ENCODE data around the gene C2orf92.

Gene C2orf92

DNA sequence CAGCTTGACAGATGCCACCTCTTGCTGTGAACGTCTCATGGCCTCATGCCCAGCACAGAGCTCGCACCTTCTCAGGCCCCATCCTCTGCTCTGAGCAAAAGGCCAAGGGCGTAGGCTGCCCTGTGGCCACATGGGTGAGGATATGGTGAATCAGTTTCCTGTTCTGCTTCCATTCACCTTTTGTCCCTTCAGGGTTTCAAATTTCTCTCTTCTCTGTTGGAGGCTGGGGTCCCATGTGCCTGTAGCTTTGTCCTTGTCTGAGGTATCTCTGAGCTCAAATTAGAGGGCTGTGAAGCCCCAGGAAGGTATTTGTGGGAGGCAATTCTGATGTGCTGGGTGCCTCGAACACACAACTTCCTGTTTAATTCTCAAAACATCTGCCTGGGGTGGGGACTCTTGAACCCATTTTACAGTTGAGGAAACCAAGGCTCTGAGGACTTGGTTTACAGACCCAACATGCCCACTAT is 72.9 kb downstream of the C2orf92 start:
- no peak overlapping the region for H3K4me3 ChIP-seq (ENCODE audit: severe bottlenecking)
- H3K9me3 ChIP-seq (ENCODE audit: severe bottlenecking): no peaks in the 10 kb centered on the region
- H3K27me3 ChIP-seq (ENCODE audit: insufficient read depth, poor library complexity, severe bottlenecking): no peaks in the 10 kb centered on the region
- no peaks in the 10 kb centered on the region for H3K36me3 ChIP-seq (ENCODE audit: low read depth)
- no peak for TF ChIP-seq CTCF (IDR thresholded peaks at IDR 0.05; ENCODE audit: poor library complexity, severe bottlenecking)
- peaks cover 17% of the 10 kb centered on the region for H3K4me1 ChIP-seq (ENCODE audit: insufficient read depth, poor library complexity, severe bottlenecking)
- DNase-seq (ENCODE audit: low spot score) (peak; percentile 44), ATAC-seq (ENCODE audit: low read depth) (peak; percentile 75)
- no peak overlapping the region for H3K27ac ChIP-seq (ENCODE audit: poor library complexity, severe bottlenecking)

DNA sequence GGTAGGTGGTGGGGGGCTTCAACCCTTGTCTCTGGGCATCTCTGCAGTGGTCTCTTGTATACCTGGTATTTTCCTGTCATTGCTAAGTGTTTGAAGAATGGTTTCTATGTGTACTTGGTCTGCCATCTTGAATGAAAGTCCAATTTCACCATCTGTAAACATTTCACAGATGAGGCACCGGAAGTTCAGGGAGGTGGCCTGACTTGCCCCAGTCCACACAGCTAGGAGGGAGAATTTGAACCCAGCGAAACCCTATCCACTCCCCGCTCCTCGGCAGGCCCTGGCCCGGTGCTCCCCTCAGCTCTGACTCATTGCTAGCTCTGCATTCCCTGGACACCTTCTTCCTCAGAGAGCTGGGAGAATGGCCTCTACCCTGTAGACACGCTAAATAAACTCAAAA is 74.4 kb downstream of the C2orf92 start:
- peaks cover 17% of the 10 kb centered on the region for H3K4me1 ChIP-seq (ENCODE audit: insufficient read depth, poor library complexity, severe bottlenecking)
- H3K9me3 ChIP-seq (ENCODE audit: severe bottlenecking): no peaks in the 10 kb centered on the region
- no peak for TF ChIP-seq CTCF (IDR thresholded peaks at IDR 0.05; ENCODE audit: poor library complexity, severe bottlenecking)
- no peaks in the 10 kb centered on the region for H3K36me3 ChIP-seq (ENCODE audit: low read depth)
- DNase-seq (ENCODE audit: low spot score): peak; percentile 22
- H3K27me3 ChIP-seq (ENCODE audit: insufficient read depth, poor library complexity, severe bottlenecking): no peaks in the 10 kb centered on the region
- ATAC-seq (ENCODE audit: low read depth): no peak
- H3K27ac ChIP-seq (ENCODE audit: poor library complexity, severe bottlenecking): no peak overlapping the region
- H3K4me3 ChIP-seq (ENCODE audit: severe bottlenecking): no peak overlapping the region

GRCh38 chr2:97745474-97746174 is 76.1 kb downstream of the C2orf92 start:
- ATAC-seq (ENCODE audit: low read depth): 0 out of 3 replicates have a peak, but pooled peaks have one; percentile 19
- Histone ChIP-seq H3K27me3 (ENCODE audit: insufficient read depth, poor library complexity, severe bottlenecking) (no peaks in the 10 kb centered on the region), H3K4me1 (ENCODE audit: insufficient read depth, poor library complexity, severe bottlenecking) (peaks cover 16% of the 10 kb centered on the region), H3K27ac (ENCODE audit: poor library complexity, severe bottlenecking) (no peak overlapping the region), H3K4me3 (ENCODE audit: severe bottlenecking) (no peak overlapping the region), H3K9me3 (ENCODE audit: severe bottlenecking) (no peaks in the 10 kb centered on the region), H3K36me3 (ENCODE audit: low read depth) (no peaks in the 10 kb centered on the region)
- no peak for TF ChIP-seq CTCF (IDR thresholded peaks at IDR 0.05; ENCODE audit: poor library complexity, severe bottlenecking)
- DNase-seq (ENCODE audit: low spot score): peak; percentile 13

GRCh38 chr2:97747285-97747684 is 77.8 kb downstream of the C2orf92 start:
- Histone ChIP-seq H3K9me3 (ENCODE audit: severe bottlenecking) (no peaks in the 10 kb centered on the region), H3K36me3 (ENCODE audit: low read depth) (no peaks in the 10 kb centered on the region), H3K27me3 (ENCODE audit: insufficient read depth, poor library complexity, severe bottlenecking) (no peaks in the 10 kb centered on the region), H3K27ac (ENCODE audit: poor library complexity, severe bottlenecking) (no peak overlapping the region), H3K4me3 (ENCODE audit: severe bottlenecking) (no peak overlapping the region), H3K4me1 (ENCODE audit: insufficient read depth, poor library complexity, severe bottlenecking) (peaks cover 10% of the 10 kb centered on the region)
- ATAC-seq (ENCODE audit: low read depth) (no peak), DNase-seq (ENCODE audit: low spot score) (no peak)
- no peak for TF ChIP-seq CTCF (IDR thresholded peaks at IDR 0.05; ENCODE audit: poor library complexity, severe bottlenecking)

- no peaks in the 10 kb centered on the region for H3K36me3 ChIP-seq (ENCODE audit: low read depth)
- no peak for DNase-seq (ENCODE audit: low spot score)
- peaks cover 11% of the 10 kb centered on the region for H3K4me1 ChIP-seq (ENCODE audit: insufficient read depth, poor library complexity, severe bottlenecking)
- TF ChIP-seq CTCF (IDR thresholded peaks at IDR 0.05; ENCODE audit: poor library complexity, severe bottlenecking): no peak
- no peaks in the 10 kb centered on the region for H3K27me3 ChIP-seq (ENCODE audit: insufficient read depth, poor library complexity, severe bottlenecking)
- H3K4me3 ChIP-seq (ENCODE audit: severe bottlenecking): no peak overlapping the region
- H3K9me3 ChIP-seq (ENCODE audit: severe bottlenecking): no peaks in the 10 kb centered on the region
- no peak for ATAC-seq (ENCODE audit: low read depth)
- H3K27ac ChIP-seq (ENCODE audit: poor library complexity, severe bottlenecking): no peak overlapping the region
Observed at GRCh38 chr2:97747716-97748115, 78.2 kb downstream of the C2orf92 start.
